Measurements from ENCODE around the gene OPCML.

The OPCML gene

GRCh38 chr11:133224271-133224670 is 308.0 kb downstream of the OPCML start:
- DNase-seq: no peak

GRCh38 chr11:133222425-133223330 is 309.6 kb downstream of the OPCML start:
- DNase-seq: no peak

- no peak for DNase-seq
These were observed 312.8 kb downstream of the OPCML start for GRCh38 chr11:133219543-133219942.

GRCh38 chr11:133216813-133217212 is 315.5 kb downstream of the OPCML start:
- no peak for DNase-seq

- no peak for DNase-seq
These were observed 316.6 kb downstream of the OPCML start for GRCh38 chr11:133215596-133216230.

GRCh38 chr11:133214646-133215045 is 317.7 kb downstream of the OPCML start:
- no peak for DNase-seq

- no peak for DNase-seq
These were observed 320.1 kb downstream of the OPCML start for GRCh38 chr11:133212201-133212600.

- DNase-seq: no peak
These were observed 324.3 kb downstream of the OPCML start for GRCh38 chr11:133207995-133208394.

- no peak for DNase-seq
These were observed 325.8 kb downstream of the OPCML start for GRCh38 chr11:133206313-133207005.

- no peak for DNase-seq
These were observed 328.1 kb downstream of the OPCML start for GRCh38 chr11:133204158-133204557.

GRCh38 chr11:133202816-133203215 is 329.5 kb downstream of the OPCML start:
- DNase-seq: no peak

GRCh38 chr11:133198438-133198837 is 333.9 kb downstream of the OPCML start:
- no peak for DNase-seq

GRCh38 chr11:133197425-133197824 is 334.9 kb downstream of the OPCML start:
- no peak for DNase-seq

- DNase-seq: no peak
These were observed 340.4 kb downstream of the OPCML start for GRCh38 chr11:133191931-133192330.

- DNase-seq: no peak
These were observed 350.6 kb downstream of the OPCML start for GRCh38 chr11:133181667-133182066.

GRCh38 chr11:133181066-133181465 is 351.2 kb downstream of the OPCML start:
- no peak for DNase-seq

- no peak for DNase-seq
These were observed 352.1 kb downstream of the OPCML start for GRCh38 chr11:133180201-133180600.

GRCh38 chr11:133176748-133177147 is 355.6 kb downstream of the OPCML start:
- no peak for DNase-seq

- no peak for DNase-seq
These were observed 357.2 kb downstream of the OPCML start for GRCh38 chr11:133175103-133175502.

GRCh38 chr11:133173810-133174412 is 358.4 kb downstream of the OPCML start:
- DNase-seq: no peak

GRCh38 chr11:133172349-133172748 is 360.0 kb downstream of the OPCML start:
- DNase-seq: no peak

GRCh38 chr11:133171374-133171773 is 360.9 kb downstream of the OPCML start:
- no peak for DNase-seq

GRCh38 chr11:133168016-133168415 is 364.3 kb downstream of the OPCML start:
- DNase-seq: no peak
